Caco-2 (cell line): Measurements from ENCODE around the gene IGIP. TPM values are rescaled to one million over a fixed set of nuclear protein-coding genes. Genes with fewer than 3 reads are reported as not detected.

Experiments
- BruUV-seq: library from RNA; stranded (reverse); fragments of 400-500 nt; replicated peaks from 2 replicates; lab custom pipeline; 2021; lab: Mats Ljungman, UMichigan
- CTCF ChIA-PET: fragments of 300-600 bp; sonication (Branson Sonifier 250); formaldehyde crosslinking; loops from one replicate; lab custom pipeline; 2022; ENCODE audit warnings: antibody characterized with exemption; lab: Charles Lee
- POLR2A ChIA-PET: fragments of 300-600 bp; sonication (Branson Sonifier 250); formaldehyde crosslinking; loops from one replicate; lab custom pipeline; 2022; ENCODE audit warnings: antibody characterized with exemption; lab: Charles Lee
- DNase-seq, 2 experiments: peaks; one replicate each; pipeline versions ENCODE4 v3.0.0 to v3.0.0-alpha.2; 2020 to 2022
- H3K27me3 ChIP-seq: replicated peaks from 2 replicates; pipeline ENCODE4 v1.6.0; 2011; ENCODE audit warnings: low read length; ENCODE audit not compliant: control insufficient read depth, insufficient read depth
- H3K36me3 ChIP-seq: 2 replicates; pipeline ENCODE4 v1.5.1; 2011; ENCODE audit warnings: low read length; ENCODE audit not compliant: control insufficient read depth, insufficient read depth
- H3K4me1 ChIP-seq: fragments of 250-450 bp; sonication (Bioruptor Pico); 2 replicates; pipeline ENCODE4 v1.5.1; 2020; ENCODE audit warnings: mild to moderate bottlenecking
- H3K4me3 ChIP-seq: 2 replicates; pipeline ENCODE4 v1.5.1; 2011; ENCODE audit warnings: low read depth, mild to moderate bottlenecking, control low read depth, low read length
- H3K9me3 ChIP-seq: fragments of 250-450 bp; sonication (Bioruptor Pico); 2 replicates; pipeline ENCODE4 v1.5.1; 2020; ENCODE audit warnings: mild to moderate bottlenecking, moderate library complexity
- H3K27ac Mint-ChIP-seq: one replicate; pipeline ENCODE4 v1.8.0; 2022; ENCODE audit warnings: mixed read lengths; ENCODE audit not compliant: unreplicated experiment
- H3K27me3 Mint-ChIP-seq: one replicate; pipeline ENCODE4 v1.8.0; 2022; ENCODE audit warnings: mixed read lengths; ENCODE audit not compliant: insufficient read depth, unreplicated experiment
- H3K36me3 Mint-ChIP-seq: one replicate; pipeline ENCODE4 v1.8.0; 2022; ENCODE audit warnings: mild to moderate bottlenecking, mixed read lengths; ENCODE audit not compliant: insufficient read depth, unreplicated experiment
- H3K4me1 Mint-ChIP-seq: one replicate; pipeline ENCODE4 v1.8.0; 2022; ENCODE audit warnings: low read depth, mixed read lengths; ENCODE audit not compliant: unreplicated experiment
- H3K4me3 Mint-ChIP-seq: one replicate; pipeline ENCODE4 v1.8.0; 2022; ENCODE audit warnings: mild to moderate bottlenecking, moderate library complexity, mixed read lengths; ENCODE audit not compliant: unreplicated experiment
- H3K9me3 Mint-ChIP-seq: one replicate; pipeline ENCODE4 v1.8.0; 2022; ENCODE audit warnings: mixed read lengths; ENCODE audit not compliant: unreplicated experiment
- intact Hi-C: fragments of 100-400 bp; cut with micrococcal nuclease; formaldehyde crosslinking; loops from one replicate; pipeline ENCODE4 v1.10.0; 2022; ENCODE audit not compliant: unreplicated experiment
- total RNA-seq: library from RNA; stranded (reverse); gene quantifications from 2 replicates; pipeline ENCODE4 v1.2.3, GENCODE V29; 2022
- TF ChIP-seq, protein P1 (sequence below), 2 experiments: fragments of 200-600 bp in 1 of 2; IDR thresholded peaks; 1 replicate in 1 of 2; 2 replicates in 1 of 2; pipeline versions ENCODE4 v1.5.1 to v1.8.0; 2011 to 2022; ENCODE audit warnings: antibody characterized with exemption in 1 of 2, control low read depth in 1 of 2, inconsistent platforms in 1 of 2, low read depth in 1 of 2, low read length in 1 of 2, mild to moderate bottlenecking in 1 of 2, moderate library complexity in 1 of 2; ENCODE audit not compliant: insufficient read depth in 1 of 2, severe bottlenecking in 1 of 2, unreplicated experiment in 1 of 2

IGIP gene
- total RNA-seq, 1 experiment from 2014 or later = 3.7 TPM

DNA sequence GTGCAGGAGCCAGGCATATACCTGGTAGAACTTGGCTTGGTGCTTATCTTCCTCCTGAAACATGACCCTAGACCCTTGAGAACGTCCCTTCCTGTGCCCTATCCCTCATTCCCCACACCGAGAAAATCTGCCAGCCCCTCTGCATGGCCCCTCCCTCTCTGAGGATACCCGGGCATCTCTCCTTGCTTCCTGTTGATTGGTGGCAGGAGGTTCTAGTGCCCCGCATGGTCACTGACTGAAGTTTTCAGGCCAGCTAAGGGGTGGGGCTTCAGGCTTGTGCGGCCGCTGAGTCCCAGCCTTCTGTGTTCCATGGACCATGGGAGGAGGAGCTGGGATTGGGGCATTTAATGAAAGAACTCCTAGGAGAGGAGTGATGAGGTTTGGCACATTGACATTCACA lies 22.8 kb downstream of the IGIP start:
- no peak overlapping the region for H3K27ac Mint-ChIP-seq
- no TSS peak for BruUV-seq
- CTCF ChIA-PET = interaction anchor here (0.7 kb wide), 1 partner anchor 80 kb away, joined by 9 read pairs; no protein-coding TSS in a partner anchor
- peaks cover 8% of the 10 kb centered on the region for H3K4me1 Mint-ChIP-seq
- POLR2A ChIA-PET = no interaction called here
- Histone ChIP-seq H3K36me3 (no peaks in the 10 kb centered on the region), H3K4me3 (no peak overlapping the region), H3K9me3 (no peaks in the 10 kb centered on the region), H3K4me1 (peaks cover 9% of the 10 kb centered on the region; the same call in 1 of the 2 replicates), H3K27me3 (no peaks in the 10 kb centered on the region)
- TF ChIP-seq, protein P1, sequence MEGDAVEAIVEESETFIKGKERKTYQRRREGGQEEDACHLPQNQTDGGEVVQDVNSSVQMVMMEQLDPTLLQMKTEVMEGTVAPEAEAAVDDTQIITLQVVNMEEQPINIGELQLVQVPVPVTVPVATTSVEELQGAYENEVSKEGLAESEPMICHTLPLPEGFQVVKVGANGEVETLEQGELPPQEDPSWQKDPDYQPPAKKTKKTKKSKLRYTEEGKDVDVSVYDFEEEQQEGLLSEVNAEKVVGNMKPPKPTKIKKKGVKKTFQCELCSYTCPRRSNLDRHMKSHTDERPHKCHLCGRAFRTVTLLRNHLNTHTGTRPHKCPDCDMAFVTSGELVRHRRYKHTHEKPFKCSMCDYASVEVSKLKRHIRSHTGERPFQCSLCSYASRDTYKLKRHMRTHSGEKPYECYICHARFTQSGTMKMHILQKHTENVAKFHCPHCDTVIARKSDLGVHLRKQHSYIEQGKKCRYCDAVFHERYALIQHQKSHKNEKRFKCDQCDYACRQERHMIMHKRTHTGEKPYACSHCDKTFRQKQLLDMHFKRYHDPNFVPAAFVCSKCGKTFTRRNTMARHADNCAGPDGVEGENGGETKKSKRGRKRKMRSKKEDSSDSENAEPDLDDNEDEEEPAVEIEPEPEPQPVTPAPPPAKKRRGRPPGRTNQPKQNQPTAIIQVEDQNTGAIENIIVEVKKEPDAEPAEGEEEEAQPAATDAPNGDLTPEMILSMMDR (IDR thresholded peaks at IDR 0.05; ENCODE audit: insufficient read depth in 1 of 2, low read depth in 1 of 2, low read length in 1 of 2, severe bottlenecking in 1 of 2, unreplicated experiment in 1 of 2) = no peak
- intact Hi-C loops = no loop called here
- H3K4me3 Mint-ChIP-seq = no peak overlapping the region
- H3K27me3 Mint-ChIP-seq = no peaks in the 10 kb centered on the region
- no peaks in the 10 kb centered on the region for H3K36me3 Mint-ChIP-seq
- DNase-seq = peak in 1 of 2 experiments; percentile 20
- H3K9me3 Mint-ChIP-seq = no peaks in the 10 kb centered on the region

- DNase-seq = no peak
- CTCF ChIA-PET = no interaction called here
Measured at GRCh38 chr5:140150201-140150600, 24.5 kb downstream of the IGIP start.

GRCh38 chr5:140151144-140152021 lies 25.6 kb downstream of the IGIP start:
- Histone ChIP-seq H3K4me3 (no peak overlapping the region), H3K4me1 (peaks cover 9% of the 10 kb centered on the region; the same call in 1 of the 2 replicates), H3K27me3 (no peaks in the 10 kb centered on the region), H3K9me3 (no peaks in the 10 kb centered on the region), H3K36me3 (no peaks in the 10 kb centered on the region)
- no TSS peak for BruUV-seq
- Mint-ChIP-seq H3K27me3 (no peaks in the 10 kb centered on the region), H3K4me1 (peaks cover 8% of the 10 kb centered on the region), H3K4me3 (peak overlapping the region; percentile 41), H3K9me3 (no peaks in the 10 kb centered on the region), H3K27ac (peak overlapping the region; percentile 7), H3K36me3 (no peaks in the 10 kb centered on the region)
- ChIA-PET CTCF (interaction anchor here (1.1 kb wide), 1 partner anchor 10 kb away, joined by 3 read pairs; no protein-coding TSS in a partner anchor), POLR2A (no interaction called here)
- intact Hi-C loops = loop anchor here (10.0 kb wide), 1 partner anchor 287 kb away; no protein-coding TSS in a partner anchor
- TF ChIP-seq, protein P1 (IDR thresholded peaks at IDR 0.05; ENCODE audit: insufficient read depth in 1 of 2, low read depth in 1 of 2, low read length in 1 of 2, severe bottlenecking in 1 of 2, unreplicated experiment in 1 of 2) = no peak
- no peak for DNase-seq

More at GRCh38 chr5:140150201-140150600, 24.5 kb downstream of the IGIP start:
- H3K9me3 ChIP-seq = no peaks in the 10 kb centered on the region
- TF ChIP-seq, protein P1 (IDR thresholded peaks at IDR 0.05; ENCODE audit: insufficient read depth in 1 of 2, low read depth in 1 of 2, low read length in 1 of 2, severe bottlenecking in 1 of 2, unreplicated experiment in 1 of 2) = no peak
- no peaks in the 10 kb centered on the region for H3K27me3 ChIP-seq
- no TSS peak for BruUV-seq
- no peaks in the 10 kb centered on the region for H3K36me3 ChIP-seq
- H3K9me3 Mint-ChIP-seq = no peaks in the 10 kb centered on the region
- no peaks in the 10 kb centered on the region for H3K36me3 Mint-ChIP-seq
- no peak overlapping the region for H3K4me3 ChIP-seq
- intact Hi-C loops = loop anchor here (10.0 kb wide), 1 partner anchor 285 kb away; no protein-coding TSS in a partner anchor
- H3K4me1 Mint-ChIP-seq = peaks cover 8% of the 10 kb centered on the region
- H3K4me1 ChIP-seq = peaks cover 9% of the 10 kb centered on the region; the same call in 1 of the 2 replicates
- no peak overlapping the region for H3K27ac Mint-ChIP-seq
- no peak overlapping the region for H3K4me3 Mint-ChIP-seq
- POLR2A ChIA-PET = no interaction called here
- no peaks in the 10 kb centered on the region for H3K27me3 Mint-ChIP-seq
